ENCODE data around the gene FLCN. TPM values are rescaled to one million over a fixed set of nuclear protein-coding genes. Genes with fewer than 3 reads are reported as not detected.
A peak's percentile ranks its signal among the peaks of the same experiment; 100 is the strongest.

Gene FLCN
- total and polyA plus RNA-seq, 2 of the 13 experiments (the other 11 are each of a cell fraction or from before 2014, with no cell fraction given): 16.6 to 24.9 TPM

DNA sequence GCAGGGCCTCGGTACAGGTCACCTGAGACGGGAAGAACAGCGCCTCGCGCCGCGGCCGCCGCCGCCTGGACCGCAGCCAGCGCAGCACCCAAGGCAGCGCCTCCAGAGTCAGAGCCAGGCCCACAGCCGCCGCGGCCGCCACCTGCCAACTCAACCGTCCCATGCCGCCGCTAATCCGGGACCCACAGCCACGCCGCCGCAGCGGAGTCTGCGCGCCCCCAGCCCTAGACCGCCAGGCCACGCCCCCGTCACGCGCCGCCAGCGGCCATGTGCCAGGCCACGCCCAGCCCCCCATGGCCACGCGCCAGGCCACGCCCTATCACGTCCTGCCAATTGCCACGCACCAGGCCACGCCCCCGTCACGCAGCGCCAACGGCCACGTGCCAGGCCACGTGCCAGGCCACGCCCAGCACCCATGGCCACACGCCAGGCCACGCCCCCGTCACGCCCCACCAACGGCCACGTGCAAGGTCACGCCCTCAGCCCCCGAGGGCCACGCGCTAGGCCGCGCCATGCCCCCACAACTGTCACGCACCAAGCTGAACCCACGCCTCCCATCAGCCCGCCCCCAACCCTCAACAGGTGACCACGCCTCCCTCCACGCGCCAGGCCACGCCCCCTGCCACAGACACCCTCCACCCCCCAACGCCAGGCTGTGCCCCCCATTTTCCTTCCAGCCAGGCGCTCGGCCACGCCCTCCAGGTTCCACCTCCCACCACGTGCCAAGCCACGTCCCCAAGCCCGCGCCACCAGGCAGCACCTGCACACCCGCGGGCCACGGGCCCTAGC, 30.6 kb downstream of the FLCN start, which contains the start of gene PLD6 (continued):
- TF ChIP-seq, protein P1, sequence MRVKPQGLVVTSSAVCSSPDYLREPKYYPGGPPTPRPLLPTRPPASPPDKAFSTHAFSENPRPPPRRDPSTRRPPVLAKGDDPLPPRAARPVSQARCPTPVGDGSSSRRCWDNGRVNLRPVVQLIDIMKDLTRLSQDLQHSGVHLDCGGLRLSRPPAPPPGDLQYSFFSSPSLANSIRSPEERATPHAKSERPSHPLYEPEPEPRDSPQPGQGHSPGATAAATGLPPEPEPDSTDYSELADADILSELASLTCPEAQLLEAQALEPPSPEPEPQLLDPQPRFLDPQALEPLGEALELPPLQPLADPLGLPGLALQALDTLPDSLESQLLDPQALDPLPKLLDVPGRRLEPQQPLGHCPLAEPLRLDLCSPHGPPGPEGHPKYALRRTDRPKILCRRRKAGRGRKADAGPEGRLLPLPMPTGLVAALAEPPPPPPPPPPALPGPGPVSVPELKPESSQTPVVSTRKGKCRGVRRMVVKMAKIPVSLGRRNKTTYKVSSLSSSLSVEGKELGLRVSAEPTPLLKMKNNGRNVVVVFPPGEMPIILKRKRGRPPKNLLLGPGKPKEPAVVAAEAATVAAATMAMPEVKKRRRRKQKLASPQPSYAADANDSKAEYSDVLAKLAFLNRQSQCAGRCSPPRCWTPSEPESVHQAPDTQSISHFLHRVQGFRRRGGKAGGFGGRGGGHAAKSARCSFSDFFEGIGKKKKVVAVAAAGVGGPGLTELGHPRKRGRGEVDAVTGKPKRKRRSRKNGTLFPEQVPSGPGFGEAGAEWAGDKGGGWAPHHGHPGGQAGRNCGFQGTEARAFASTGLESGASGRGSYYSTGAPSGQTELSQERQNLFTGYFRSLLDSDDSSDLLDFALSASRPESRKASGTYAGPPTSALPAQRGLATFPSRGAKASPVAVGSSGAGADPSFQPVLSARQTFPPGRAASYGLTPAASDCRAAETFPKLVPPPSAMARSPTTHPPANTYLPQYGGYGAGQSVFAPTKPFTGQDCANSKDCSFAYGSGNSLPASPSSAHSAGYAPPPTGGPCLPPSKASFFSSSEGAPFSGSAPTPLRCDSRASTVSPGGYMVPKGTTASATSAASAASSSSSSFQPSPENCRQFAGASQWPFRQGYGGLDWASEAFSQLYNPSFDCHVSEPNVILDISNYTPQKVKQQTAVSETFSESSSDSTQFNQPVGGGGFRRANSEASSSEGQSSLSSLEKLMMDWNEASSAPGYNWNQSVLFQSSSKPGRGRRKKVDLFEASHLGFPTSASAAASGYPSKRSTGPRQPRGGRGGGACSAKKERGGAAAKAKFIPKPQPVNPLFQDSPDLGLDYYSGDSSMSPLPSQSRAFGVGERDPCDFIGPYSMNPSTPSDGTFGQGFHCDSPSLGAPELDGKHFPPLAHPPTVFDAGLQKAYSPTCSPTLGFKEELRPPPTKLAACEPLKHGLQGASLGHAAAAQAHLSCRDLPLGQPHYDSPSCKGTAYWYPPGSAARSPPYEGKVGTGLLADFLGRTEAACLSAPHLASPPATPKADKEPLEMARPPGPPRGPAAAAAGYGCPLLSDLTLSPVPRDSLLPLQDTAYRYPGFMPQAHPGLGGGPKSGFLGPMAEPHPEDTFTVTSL (CRISPR knock-in tag; IDR thresholded peaks at IDR 0.05; ENCODE audit: borderline replicate concordance): no peak
- no peak for TF ChIP-seq ZNF17 (CRISPR knock-in tag; IDR thresholded peaks at IDR 0.05)
- TF ChIP-seq ZNF253 (CRISPR knock-in tag; IDR thresholded peaks at IDR 0.05; ENCODE audit: borderline replicate concordance): peak; percentile 68
- TF ChIP-seq NCOA2 (CRISPR knock-in tag; IDR thresholded peaks at IDR 0.05): no peak; the same call in none of the 2 replicates
- TF ChIP-seq, protein P2, sequence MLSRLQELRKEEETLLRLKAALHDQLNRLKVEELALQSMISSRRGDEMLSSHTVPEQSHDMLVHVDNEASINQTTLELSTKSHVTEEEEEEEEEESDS (CRISPR knock-in tag; IDR thresholded peaks at IDR 0.05; ENCODE audit: borderline replicate concordance): no peak; the same call in 1 of the 2 replicates
- no peak for TF ChIP-seq SIX1 (CRISPR knock-in tag; IDR thresholded peaks at IDR 0.05; ENCODE audit: borderline replicate concordance)
- TF ChIP-seq, protein P3, sequence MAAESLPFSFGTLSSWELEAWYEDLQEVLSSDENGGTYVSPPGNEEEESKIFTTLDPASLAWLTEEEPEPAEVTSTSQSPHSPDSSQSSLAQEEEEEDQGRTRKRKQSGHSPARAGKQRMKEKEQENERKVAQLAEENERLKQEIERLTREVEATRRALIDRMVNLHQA (CRISPR knock-in tag; IDR thresholded peaks at IDR 0.05): no peak
- no peak; the same call in 1 of the 2 replicates for TF ChIP-seq ZBTB42 (CRISPR knock-in tag; IDR thresholded peaks at IDR 0.05)
- TF ChIP-seq, protein P4, sequence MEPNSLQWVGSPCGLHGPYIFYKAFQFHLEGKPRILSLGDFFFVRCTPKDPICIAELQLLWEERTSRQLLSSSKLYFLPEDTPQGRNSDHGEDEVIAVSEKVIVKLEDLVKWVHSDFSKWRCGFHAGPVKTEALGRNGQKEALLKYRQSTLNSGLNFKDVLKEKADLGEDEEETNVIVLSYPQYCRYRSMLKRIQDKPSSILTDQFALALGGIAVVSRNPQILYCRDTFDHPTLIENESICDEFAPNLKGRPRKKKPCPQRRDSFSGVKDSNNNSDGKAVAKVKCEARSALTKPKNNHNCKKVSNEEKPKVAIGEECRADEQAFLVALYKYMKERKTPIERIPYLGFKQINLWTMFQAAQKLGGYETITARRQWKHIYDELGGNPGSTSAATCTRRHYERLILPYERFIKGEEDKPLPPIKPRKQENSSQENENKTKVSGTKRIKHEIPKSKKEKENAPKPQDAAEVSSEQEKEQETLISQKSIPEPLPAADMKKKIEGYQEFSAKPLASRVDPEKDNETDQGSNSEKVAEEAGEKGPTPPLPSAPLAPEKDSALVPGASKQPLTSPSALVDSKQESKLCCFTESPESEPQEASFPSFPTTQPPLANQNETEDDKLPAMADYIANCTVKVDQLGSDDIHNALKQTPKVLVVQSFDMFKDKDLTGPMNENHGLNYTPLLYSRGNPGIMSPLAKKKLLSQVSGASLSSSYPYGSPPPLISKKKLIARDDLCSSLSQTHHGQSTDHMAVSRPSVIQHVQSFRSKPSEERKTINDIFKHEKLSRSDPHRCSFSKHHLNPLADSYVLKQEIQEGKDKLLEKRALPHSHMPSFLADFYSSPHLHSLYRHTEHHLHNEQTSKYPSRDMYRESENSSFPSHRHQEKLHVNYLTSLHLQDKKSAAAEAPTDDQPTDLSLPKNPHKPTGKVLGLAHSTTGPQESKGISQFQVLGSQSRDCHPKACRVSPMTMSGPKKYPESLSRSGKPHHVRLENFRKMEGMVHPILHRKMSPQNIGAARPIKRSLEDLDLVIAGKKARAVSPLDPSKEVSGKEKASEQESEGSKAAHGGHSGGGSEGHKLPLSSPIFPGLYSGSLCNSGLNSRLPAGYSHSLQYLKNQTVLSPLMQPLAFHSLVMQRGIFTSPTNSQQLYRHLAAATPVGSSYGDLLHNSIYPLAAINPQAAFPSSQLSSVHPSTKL (CRISPR knock-in tag; IDR thresholded peaks at IDR 0.05): peak; percentile 58; the same call in 1 of the 2 replicates
- TF ChIP-seq, protein P5, sequence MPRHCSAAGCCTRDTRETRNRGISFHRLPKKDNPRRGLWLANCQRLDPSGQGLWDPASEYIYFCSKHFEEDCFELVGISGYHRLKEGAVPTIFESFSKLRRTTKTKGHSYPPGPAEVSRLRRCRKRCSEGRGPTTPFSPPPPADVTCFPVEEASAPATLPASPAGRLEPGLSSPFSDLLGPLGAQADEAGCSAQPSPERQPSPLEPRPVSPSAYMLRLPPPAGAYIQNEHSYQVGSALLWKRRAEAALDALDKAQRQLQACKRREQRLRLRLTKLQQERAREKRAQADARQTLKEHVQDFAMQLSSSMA (CRISPR knock-in tag; IDR thresholded peaks at IDR 0.05): peak; percentile 86; the same call in 1 of the 2 replicates
- peak; percentile 47 for TF ChIP-seq ZNF629 (CRISPR knock-in tag; conservative IDR thresholded peaks at IDR 0.05)
- TF ChIP-seq ZKSCAN1 (IDR thresholded peaks at IDR 0.05; ENCODE audit: low read length): no peak
- TF ChIP-seq, protein P6, sequence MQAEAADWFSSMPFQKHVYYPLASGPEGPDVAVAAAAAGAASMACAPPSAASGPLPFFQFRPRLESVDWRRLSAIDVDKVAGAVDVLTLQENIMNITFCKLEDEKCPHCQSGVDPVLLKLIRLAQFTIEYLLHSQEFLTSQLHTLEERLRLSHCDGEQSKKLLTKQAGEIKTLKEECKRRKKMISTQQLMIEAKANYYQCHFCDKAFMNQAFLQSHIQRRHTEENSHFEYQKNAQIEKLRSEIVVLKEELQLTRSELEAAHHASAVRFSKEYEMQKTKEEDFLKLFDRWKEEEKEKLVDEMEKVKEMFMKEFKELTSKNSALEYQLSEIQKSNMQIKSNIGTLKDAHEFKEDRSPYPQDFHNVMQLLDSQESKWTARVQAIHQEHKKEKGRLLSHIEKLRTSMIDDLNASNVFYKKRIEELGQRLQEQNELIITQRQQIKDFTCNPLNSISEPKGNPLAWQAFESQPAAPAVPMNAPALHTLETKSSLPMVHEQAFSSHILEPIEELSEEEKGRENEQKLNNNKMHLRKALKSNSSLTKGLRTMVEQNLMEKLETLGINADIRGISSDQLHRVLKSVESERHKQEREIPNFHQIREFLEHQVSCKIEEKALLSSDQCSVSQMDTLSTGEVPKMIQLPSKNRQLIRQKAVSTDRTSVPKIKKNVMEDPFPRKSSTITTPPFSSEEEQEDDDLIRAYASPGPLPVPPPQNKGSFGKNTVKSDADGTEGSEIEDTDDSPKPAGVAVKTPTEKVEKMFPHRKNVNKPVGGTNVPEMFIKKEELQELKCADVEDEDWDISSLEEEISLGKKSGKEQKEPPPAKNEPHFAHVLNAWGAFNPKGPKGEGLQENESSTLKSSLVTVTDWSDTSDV (CRISPR knock-in tag; IDR thresholded peaks at IDR 0.05): peak; percentile 87; the same call in 1 of the 2 replicates
- TF ChIP-seq SNRNP70 (IDR thresholded peaks at IDR 0.05; ENCODE audit: low read depth, low read length): no peak
- no peak for TF ChIP-seq ONECUT2 (CRISPR knock-in tag; IDR thresholded peaks at IDR 0.05)
